Measurements from ENCODE around the gene CFAP99.

The CFAP99 gene

DNA sequence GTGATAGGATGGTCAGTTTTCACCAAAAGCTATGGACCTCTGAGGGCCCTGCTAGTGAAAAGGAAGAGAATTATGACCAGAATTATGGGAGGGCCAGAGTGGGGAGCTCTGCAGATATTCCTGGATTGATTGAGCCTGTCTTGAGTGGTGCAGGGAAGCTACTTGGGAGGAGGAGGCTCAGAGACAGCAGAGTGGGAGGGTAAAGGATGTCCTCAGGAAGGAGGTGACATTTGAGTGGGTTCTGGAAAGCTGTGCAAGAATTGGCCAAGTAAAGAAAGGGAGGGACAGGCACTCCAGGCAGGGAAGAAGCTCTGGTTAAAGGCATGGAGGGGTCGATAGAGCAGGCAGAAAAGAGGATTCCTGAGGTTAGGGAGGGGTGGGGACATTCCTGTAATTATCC, 74.2 kb downstream of the CFAP99 start:
- Histone ChIP-seq H3K4me2 (ENCODE audit: low read length) (no peak overlapping the region), H3K9me3 (ENCODE audit: control insufficient read depth, insufficient read depth, low read length) (no peaks in the 10 kb centered on the region), H3K27me3 (ENCODE audit: control insufficient read depth, low read length) (no peaks in the 10 kb centered on the region), H3K4me3 (ENCODE audit: low read length) (no peak overlapping the region), H3K9me2 (replicated peaks; ENCODE audit: control insufficient read depth, low read length) (no peaks in the 10 kb centered on the region), H3K4me1 (ENCODE audit: control insufficient read depth, low read length) (peaks cover 21% of the 10 kb centered on the region), H3K79me2 (ENCODE audit: control insufficient read depth, low read length) (peaks cover 94% of the 10 kb centered on the region), H3F3A (ENCODE audit: control insufficient read depth, insufficient read depth) (no peaks in the 10 kb centered on the region), H4K20me1 (ENCODE audit: control insufficient read depth, insufficient read depth, low read depth, low read length) (peaks cover 19% of the 10 kb centered on the region), H3K27ac (ENCODE audit: low read depth, low read length) (no peak overlapping the region), H3K36me3 (ENCODE audit: control insufficient read depth, low read length) (peaks cover 87% of the 10 kb centered on the region)
- TF ChIP-seq, protein P1, sequence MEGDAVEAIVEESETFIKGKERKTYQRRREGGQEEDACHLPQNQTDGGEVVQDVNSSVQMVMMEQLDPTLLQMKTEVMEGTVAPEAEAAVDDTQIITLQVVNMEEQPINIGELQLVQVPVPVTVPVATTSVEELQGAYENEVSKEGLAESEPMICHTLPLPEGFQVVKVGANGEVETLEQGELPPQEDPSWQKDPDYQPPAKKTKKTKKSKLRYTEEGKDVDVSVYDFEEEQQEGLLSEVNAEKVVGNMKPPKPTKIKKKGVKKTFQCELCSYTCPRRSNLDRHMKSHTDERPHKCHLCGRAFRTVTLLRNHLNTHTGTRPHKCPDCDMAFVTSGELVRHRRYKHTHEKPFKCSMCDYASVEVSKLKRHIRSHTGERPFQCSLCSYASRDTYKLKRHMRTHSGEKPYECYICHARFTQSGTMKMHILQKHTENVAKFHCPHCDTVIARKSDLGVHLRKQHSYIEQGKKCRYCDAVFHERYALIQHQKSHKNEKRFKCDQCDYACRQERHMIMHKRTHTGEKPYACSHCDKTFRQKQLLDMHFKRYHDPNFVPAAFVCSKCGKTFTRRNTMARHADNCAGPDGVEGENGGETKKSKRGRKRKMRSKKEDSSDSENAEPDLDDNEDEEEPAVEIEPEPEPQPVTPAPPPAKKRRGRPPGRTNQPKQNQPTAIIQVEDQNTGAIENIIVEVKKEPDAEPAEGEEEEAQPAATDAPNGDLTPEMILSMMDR (IDR thresholded peaks at IDR 0.05; ENCODE audit: low read depth, low read length, poor library complexity, severe bottlenecking), result no peak
- no peak for TF ChIP-seq EZH2phosphoT487 (IDR thresholded peaks at IDR 0.05; ENCODE audit: borderline replicate concordance, low read length)

DNA sequence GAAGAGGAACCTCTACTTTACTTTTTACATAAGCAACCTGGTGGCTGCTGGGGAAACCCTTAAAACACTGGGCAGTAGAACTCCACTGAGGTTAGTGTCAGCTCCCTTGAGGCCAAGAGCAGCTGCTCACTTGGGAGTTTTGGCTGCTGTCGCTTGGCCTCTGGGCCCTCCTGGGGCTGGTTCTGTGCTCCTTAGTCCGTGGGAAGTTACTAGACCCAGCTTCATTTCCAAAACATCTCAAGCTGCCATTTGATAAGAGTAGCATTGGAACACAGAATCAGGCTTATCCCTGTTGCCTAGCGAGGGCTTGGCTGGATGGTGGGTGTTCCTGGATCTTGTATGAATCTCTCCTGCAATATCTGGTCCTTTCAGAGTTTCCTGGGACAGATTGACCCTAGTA, 76.2 kb downstream of the CFAP99 start:
- no peak for TF ChIP-seq EZH2phosphoT487 (IDR thresholded peaks at IDR 0.05; ENCODE audit: borderline replicate concordance, low read length)
- TF ChIP-seq, protein P1 (IDR thresholded peaks at IDR 0.05; ENCODE audit: low read depth, low read length, poor library complexity, severe bottlenecking), result no peak
- no peaks in the 10 kb centered on the region for H3K9me3 ChIP-seq (ENCODE audit: control insufficient read depth, insufficient read depth, low read length)
- H3K4me1 ChIP-seq (ENCODE audit: control insufficient read depth, low read length), result peaks cover 21% of the 10 kb centered on the region
- H3K27ac ChIP-seq (ENCODE audit: low read depth, low read length), result no peak overlapping the region
- H3K4me3 ChIP-seq (ENCODE audit: low read length), result no peak overlapping the region
- peaks cover 80% of the 10 kb centered on the region for H3K79me2 ChIP-seq (ENCODE audit: control insufficient read depth, low read length)
- no peaks in the 10 kb centered on the region for H3K27me3 ChIP-seq (ENCODE audit: control insufficient read depth, low read length)
- H3F3A ChIP-seq (ENCODE audit: control insufficient read depth, insufficient read depth), result no peaks in the 10 kb centered on the region
- no peaks in the 10 kb centered on the region for H3K9me2 ChIP-seq (replicated peaks; ENCODE audit: control insufficient read depth, low read length)
- H3K4me2 ChIP-seq (ENCODE audit: low read length), result no peak overlapping the region
- peaks cover 8% of the 10 kb centered on the region; the same call in 1 of the 2 replicates for H4K20me1 ChIP-seq (ENCODE audit: control insufficient read depth, insufficient read depth, low read depth, low read length)
- peaks cover 87% of the 10 kb centered on the region for H3K36me3 ChIP-seq (ENCODE audit: control insufficient read depth, low read length)

DNA sequence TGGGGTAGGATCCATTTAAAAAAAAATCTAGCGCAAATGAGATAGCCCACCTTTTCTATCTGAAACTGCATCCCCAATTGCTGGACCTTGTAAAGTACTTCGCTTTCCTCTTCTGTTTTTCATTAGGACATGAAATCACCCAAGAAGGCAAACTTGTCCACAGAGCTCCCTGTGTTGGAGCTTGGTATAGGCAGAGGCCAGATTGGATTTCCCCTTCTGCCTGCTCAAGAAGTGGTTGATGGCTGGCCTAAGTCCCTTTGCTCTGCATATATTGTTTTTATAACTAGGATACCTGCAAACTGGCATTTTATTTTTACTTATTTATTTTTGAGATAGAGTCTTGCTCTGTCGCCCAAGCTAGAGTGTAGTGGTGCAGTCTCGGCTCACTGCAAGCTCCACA, 78.6 kb downstream of the CFAP99 start:
- H3K79me2 ChIP-seq (ENCODE audit: control insufficient read depth, low read length), result peaks cover 80% of the 10 kb centered on the region
- H3K4me3 ChIP-seq (ENCODE audit: low read length), result no peak overlapping the region
- H3K4me2 ChIP-seq (ENCODE audit: low read length), result no peak overlapping the region
- no peaks in the 10 kb centered on the region for H3K9me3 ChIP-seq (ENCODE audit: control insufficient read depth, insufficient read depth, low read length)
- H3K36me3 ChIP-seq (ENCODE audit: control insufficient read depth, low read length), result peaks cover 89% of the 10 kb centered on the region
- no peak for TF ChIP-seq EZH2phosphoT487 (IDR thresholded peaks at IDR 0.05; ENCODE audit: borderline replicate concordance, low read length)
- TF ChIP-seq, protein P1 (IDR thresholded peaks at IDR 0.05; ENCODE audit: low read depth, low read length, poor library complexity, severe bottlenecking), result no peak
- H3K9me2 ChIP-seq (replicated peaks; ENCODE audit: control insufficient read depth, low read length), result no peaks in the 10 kb centered on the region
- no peaks in the 10 kb centered on the region for H3K27me3 ChIP-seq (ENCODE audit: control insufficient read depth, low read length)
- peaks cover 8% of the 10 kb centered on the region; the same call in 1 of the 2 replicates for H4K20me1 ChIP-seq (ENCODE audit: control insufficient read depth, insufficient read depth, low read depth, low read length)
- peaks cover 21% of the 10 kb centered on the region for H3K4me1 ChIP-seq (ENCODE audit: control insufficient read depth, low read length)
- H3F3A ChIP-seq (ENCODE audit: control insufficient read depth, insufficient read depth), result no peaks in the 10 kb centered on the region
- no peak overlapping the region for H3K27ac ChIP-seq (ENCODE audit: low read depth, low read length)
